ENCODE measurements around the gene PPP1R1C. TPM values are rescaled to one million over a fixed set of nuclear protein-coding genes. Genes with fewer than 3 reads are reported as not detected.
A peak's percentile ranks its signal among the peaks of the same experiment; 100 is the strongest.

The PPP1R1C gene
- total RNA-seq, 2 donors from 2014 or later, result 2.8 to 6.1 TPM

DNA sequence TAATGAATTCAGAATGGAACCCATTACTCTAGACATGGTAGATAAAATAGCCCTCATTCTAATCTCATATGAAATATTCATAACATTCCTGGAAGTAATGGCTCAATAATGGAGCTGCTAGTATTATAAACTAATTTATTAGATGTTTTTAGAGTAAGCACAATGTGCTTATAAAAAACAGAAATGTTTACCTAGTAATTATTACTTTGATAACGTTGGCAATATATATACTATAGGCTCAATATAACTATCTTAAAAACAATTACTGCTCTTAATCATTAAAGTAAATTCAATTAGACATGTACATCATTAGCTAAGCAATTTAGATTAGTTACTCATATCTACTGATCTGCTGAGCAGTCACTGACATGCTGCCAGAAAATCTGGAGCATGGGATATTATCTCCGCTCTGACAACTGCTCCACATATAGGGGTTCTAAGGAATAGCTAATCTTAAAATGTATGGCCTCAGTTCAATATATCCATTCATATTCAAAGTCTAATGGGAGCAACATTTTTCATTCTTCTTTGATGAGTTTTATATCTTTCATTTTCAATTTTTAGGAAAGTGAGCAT, 19.4 kb downstream of the PPP1R1C start:
- Mint-ChIP-seq H3K27me3 (ENCODE audit: insufficient read depth) (no peaks in the 10 kb centered on the region), H3K4me3 (no peak overlapping the region), H3K27ac (no peak overlapping the region), H3K4me1 (no peaks in the 10 kb centered on the region), H3K36me3 (ENCODE audit: low read depth) (no peaks in the 10 kb centered on the region), H3K9me3 (no peaks in the 10 kb centered on the region)
- WGBS, 2 experiments (ENCODE audit: insufficient coverage in 1 of 2, insufficient read length in 1 of 2), result 80 to 95% methylated on average over 1 to 2 of the region's 2 CpGs
- H3K9ac ChIP-seq (ENCODE audit: extremely low read depth, low read length, poor library complexity, severe bottlenecking), result no peak overlapping the region
- no peak overlapping the region for H3K27ac ChIP-seq (ENCODE audit: low read depth, low read length)
- TF ChIP-seq, protein P1, sequence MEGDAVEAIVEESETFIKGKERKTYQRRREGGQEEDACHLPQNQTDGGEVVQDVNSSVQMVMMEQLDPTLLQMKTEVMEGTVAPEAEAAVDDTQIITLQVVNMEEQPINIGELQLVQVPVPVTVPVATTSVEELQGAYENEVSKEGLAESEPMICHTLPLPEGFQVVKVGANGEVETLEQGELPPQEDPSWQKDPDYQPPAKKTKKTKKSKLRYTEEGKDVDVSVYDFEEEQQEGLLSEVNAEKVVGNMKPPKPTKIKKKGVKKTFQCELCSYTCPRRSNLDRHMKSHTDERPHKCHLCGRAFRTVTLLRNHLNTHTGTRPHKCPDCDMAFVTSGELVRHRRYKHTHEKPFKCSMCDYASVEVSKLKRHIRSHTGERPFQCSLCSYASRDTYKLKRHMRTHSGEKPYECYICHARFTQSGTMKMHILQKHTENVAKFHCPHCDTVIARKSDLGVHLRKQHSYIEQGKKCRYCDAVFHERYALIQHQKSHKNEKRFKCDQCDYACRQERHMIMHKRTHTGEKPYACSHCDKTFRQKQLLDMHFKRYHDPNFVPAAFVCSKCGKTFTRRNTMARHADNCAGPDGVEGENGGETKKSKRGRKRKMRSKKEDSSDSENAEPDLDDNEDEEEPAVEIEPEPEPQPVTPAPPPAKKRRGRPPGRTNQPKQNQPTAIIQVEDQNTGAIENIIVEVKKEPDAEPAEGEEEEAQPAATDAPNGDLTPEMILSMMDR (conservative IDR thresholded peaks at IDR 0.05), result no peak
- H3K4me1 ChIP-seq (ENCODE audit: control insufficient read depth, insufficient read depth, low read length), result no peaks in the 10 kb centered on the region
- no peak for DNase-seq
- H3K9me3 ChIP-seq (ENCODE audit: control insufficient read depth, low read length), result no peaks in the 10 kb centered on the region
- no peaks in the 10 kb centered on the region for H3K27me3 ChIP-seq (ENCODE audit: control insufficient read depth, insufficient read depth, low read length, poor library complexity, severe bottlenecking)
- H3K4me3 ChIP-seq (ENCODE audit: low read length), result no peak overlapping the region
- H3K36me3 ChIP-seq (ENCODE audit: control insufficient read depth, insufficient read depth, low read length), result no peaks in the 10 kb centered on the region

DNA sequence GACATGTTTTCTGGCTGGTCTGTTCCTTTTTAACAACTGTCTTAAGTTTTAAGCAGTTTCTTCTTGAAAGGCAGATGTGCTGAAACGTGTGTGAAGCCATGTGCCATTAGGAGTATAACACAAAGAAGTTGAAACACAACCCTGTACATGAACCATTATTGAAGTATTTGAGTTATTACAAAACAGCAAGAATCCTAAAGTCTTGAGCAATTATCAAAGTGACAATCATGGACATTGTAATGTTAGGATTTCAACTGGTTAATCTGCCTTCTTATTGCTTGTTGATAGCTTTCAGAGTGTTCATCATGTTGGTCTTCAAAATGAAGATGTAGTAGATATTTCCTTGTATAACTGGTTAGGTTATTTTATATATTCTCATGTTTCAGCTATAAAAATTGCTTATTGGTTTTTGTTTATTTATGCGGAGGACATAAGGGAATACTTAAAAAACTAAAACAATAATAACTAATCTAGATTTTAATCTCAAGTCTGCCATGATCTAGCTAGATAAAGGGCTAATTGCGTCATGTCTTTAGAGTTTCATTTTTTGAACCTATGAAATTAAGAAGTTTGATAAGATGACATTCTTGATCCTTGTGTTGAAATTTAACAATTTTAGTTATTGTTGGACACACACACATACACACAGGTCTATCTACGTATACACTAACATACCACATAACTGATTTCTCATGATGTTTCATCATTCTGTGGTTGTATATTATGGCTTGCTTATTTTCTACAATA, 21.1 kb downstream of the PPP1R1C start:
- Histone ChIP-seq H3K4me3 (ENCODE audit: low read length) (no peak overlapping the region), H3K9ac (ENCODE audit: extremely low read depth, low read length, poor library complexity, severe bottlenecking) (no peak overlapping the region), H3K27me3 (ENCODE audit: control insufficient read depth, insufficient read depth, low read length, poor library complexity, severe bottlenecking) (no peaks in the 10 kb centered on the region), H3K9me3 (ENCODE audit: control insufficient read depth, low read length) (no peaks in the 10 kb centered on the region), H3K36me3 (ENCODE audit: control insufficient read depth, insufficient read depth, low read length) (no peaks in the 10 kb centered on the region), H3K27ac (ENCODE audit: low read depth, low read length) (no peak overlapping the region), H3K4me1 (ENCODE audit: control insufficient read depth, insufficient read depth, low read length) (no peaks in the 10 kb centered on the region)
- no peaks in the 10 kb centered on the region for H3K9me3 Mint-ChIP-seq
- DNase-seq, result no peak
- 90 to 100% methylated on average over 1 to 2 of the region's 4 CpGs for WGBS, 2 experiments (ENCODE audit: insufficient coverage in 1 of 2, insufficient read length in 1 of 2)
- H3K27ac Mint-ChIP-seq, result no peak overlapping the region
- no peaks in the 10 kb centered on the region for H3K36me3 Mint-ChIP-seq (ENCODE audit: low read depth)
- H3K4me1 Mint-ChIP-seq, result no peaks in the 10 kb centered on the region
- no peaks in the 10 kb centered on the region for H3K27me3 Mint-ChIP-seq (ENCODE audit: insufficient read depth)
- TF ChIP-seq, protein P1 (conservative IDR thresholded peaks at IDR 0.05), result no peak
- H3K4me3 Mint-ChIP-seq, result no peak overlapping the region

DNA sequence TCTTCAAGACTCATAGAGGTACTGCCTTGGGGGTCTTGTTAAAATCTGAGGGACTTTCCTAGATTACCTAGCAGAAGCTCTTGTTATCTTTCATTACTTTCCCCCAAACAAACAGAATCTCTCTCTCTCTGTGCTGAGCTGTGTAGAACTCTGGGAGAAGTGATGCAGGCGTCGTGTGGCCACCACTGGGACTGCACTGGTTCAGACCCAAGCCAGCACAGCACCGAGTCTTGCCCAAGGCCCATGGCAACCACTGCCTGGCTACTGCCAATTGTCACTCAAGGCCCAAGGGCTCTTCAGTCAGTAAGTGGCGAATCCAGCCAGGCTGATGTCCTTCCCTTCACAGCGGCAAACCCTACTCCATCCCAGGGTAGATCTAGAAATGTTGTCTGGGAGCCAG, 28.6 kb downstream of the PPP1R1C start:
- Mint-ChIP-seq H3K4me1 (no peaks in the 10 kb centered on the region), H3K9me3 (peaks cover 2% of the 10 kb centered on the region), H3K27me3 (ENCODE audit: insufficient read depth) (no peaks in the 10 kb centered on the region), H3K4me3 (no peak overlapping the region), H3K27ac (no peak overlapping the region), H3K36me3 (ENCODE audit: low read depth) (no peaks in the 10 kb centered on the region)
- no peaks in the 10 kb centered on the region for H3K4me1 ChIP-seq (ENCODE audit: control insufficient read depth, insufficient read depth, low read length)
- H3K36me3 ChIP-seq (ENCODE audit: control insufficient read depth, insufficient read depth, low read length), result no peaks in the 10 kb centered on the region
- H3K27ac ChIP-seq (ENCODE audit: low read depth, low read length), result no peak overlapping the region
- H3K9me3 ChIP-seq (ENCODE audit: control insufficient read depth, low read length), result peaks cover 7% of the 10 kb centered on the region
- no peak overlapping the region for H3K9ac ChIP-seq (ENCODE audit: extremely low read depth, low read length, poor library complexity, severe bottlenecking)
- H3K27me3 ChIP-seq (ENCODE audit: control insufficient read depth, insufficient read depth, low read length, poor library complexity, severe bottlenecking), result no peaks in the 10 kb centered on the region
- TF ChIP-seq, protein P1 (conservative IDR thresholded peaks at IDR 0.05), result peak; percentile 39
- H3K4me3 ChIP-seq (ENCODE audit: low read length), result no peak overlapping the region
- DNase-seq, result peak; percentile 63
- WGBS, 2 experiments (ENCODE audit: insufficient coverage in 1 of 2, insufficient read length in 1 of 2), result 90 to 93% methylated on average over 5 of the region's 5 CpGs
